NCI-H1048 (cell line): ENCODE results near the gene RHOD.

Source experiments
- DNase-seq: peaks from one replicate; lab custom pipeline; 2025; lab: John Stamatoyannopoulos, UW

RHOD gene

GRCh38 chr11:67117672-67118180 lies 61.1 kb downstream of the RHOD start:
- DNase-seq = no peak

GRCh38 chr11:67118181-67118766 lies 61.6 kb downstream of the RHOD start:
- no peak for DNase-seq

GRCh38 chr11:67118801-67119584 lies 62.3 kb downstream of the RHOD start, which contains the start of gene KDM2A:
Gene KDM2A (plus strand): TSS chr11:67119263. CDS start chr11:67121317, 2,054 bp downstream.
- peak; percentile 96 for DNase-seq

DNA sequence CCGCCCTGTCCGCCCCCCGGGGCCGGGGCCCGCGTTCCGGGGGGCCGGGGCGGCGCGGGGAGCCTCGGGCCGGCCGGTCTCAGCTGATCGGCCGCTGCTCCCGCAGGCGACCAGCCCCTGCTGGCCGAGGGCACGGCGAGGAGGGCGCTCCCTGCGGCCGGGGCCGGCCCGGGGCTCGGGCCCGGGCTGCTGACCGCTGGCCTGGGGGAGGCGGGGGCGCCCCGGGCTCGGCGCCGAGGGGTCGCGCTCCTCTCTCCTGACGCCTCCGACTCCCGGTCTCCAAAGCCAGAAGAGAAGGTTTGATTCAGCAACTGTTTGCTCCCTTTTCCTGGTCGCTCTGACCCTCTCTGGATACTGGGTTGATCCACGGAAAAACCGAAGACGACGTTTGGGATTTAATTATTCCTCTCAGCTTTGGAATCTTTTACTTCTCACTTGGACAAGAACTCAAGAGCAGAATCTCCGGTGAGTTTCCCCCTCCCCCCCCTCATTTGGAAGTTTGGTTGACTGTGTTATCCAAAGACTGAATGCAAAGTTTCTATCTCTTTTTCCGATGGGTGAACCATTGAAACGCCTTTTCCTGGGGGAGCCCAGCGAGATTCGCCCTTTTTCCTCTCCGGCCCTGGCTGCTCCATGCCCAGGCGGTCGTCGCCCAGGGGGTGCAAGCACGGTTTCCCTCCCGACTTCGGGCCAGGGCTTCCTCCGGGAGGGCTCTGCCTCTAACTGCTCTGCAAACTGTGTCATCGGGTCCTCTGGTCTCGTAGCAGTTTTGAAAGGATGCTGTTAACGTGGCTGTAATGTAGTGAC lies 63.1 kb downstream of the RHOD start:
- DNase-seq = no peak

GRCh38 chr11:67120456-67120855 lies 63.8 kb downstream of the RHOD start:
- DNase-seq = no peak

DNA sequence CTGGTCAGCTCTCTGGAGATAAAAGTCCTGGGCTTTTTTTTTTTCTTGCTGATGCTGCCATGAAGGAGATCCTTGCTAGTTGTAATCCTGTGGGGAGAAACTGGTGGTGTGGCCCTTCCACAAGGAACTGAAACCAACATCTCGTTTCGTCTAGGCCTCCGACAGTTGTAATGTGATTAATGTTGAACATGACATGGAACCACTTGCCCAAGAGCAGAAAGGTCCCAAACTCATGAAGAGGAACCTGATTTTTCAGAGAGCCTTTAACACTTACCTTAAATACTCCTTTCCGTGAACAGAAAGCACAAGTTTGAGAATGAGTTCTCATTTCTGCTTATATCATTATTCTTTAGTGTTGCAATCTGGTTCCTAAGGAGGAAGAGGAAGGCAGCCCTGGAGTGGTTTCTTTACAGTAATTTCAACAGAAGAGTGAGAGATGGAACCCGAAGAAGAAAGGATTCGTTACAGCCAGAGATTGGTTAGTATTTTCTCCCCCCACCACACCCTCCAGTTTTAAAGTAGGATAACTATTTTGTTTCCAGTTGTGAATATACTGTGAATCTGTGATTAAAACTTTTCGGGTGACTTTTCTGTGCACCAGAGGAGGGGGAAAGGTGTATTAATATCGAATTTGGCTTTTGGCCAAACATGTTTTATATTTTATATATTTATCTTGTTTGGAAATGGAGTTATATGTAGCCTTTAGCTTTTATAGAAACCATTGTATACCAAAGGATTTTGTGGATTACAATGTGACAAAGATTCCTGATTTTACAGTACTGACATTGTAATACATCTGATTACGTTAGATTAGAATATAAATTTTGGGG lies 64.4 kb downstream of the RHOD start:
- DNase-seq = no peak
